DOHH2 (cell line): ENCODE measurements around the gene MT1F.

Source experiments
- H3F3A ChIP-seq: fragments of 200-600 bp; sonication (generic), shearing (Covaris generic); 2 replicates; pipeline ENCODE4 v1.6.0; 2016; ENCODE audit warnings: antibody characterized with exemption, mild to moderate bottlenecking; ENCODE audit not compliant: control insufficient read depth, insufficient read depth
- H3K27ac ChIP-seq: fragments of 200-600 bp; sonication (generic); 2 replicates; pipeline ENCODE4 v1.5.1; 2014; ENCODE audit warnings: low read depth, mild to moderate bottlenecking, low read length, moderate library complexity
- H3K27me3 ChIP-seq: fragments of 200-600 bp; sonication (generic); 2 replicates; pipeline ENCODE4 v1.6.1; 2014; ENCODE audit warnings: mild to moderate bottlenecking, low read length, mixed read lengths; ENCODE audit not compliant: control insufficient read depth
- H3K36me3 ChIP-seq: fragments of 200-600 bp; sonication (generic); 2 replicates; pipeline ENCODE4 v1.6.1; 2014; ENCODE audit warnings: mild to moderate bottlenecking, low read length, moderate library complexity, mixed read lengths; ENCODE audit not compliant: control insufficient read depth
- H3K4me1 ChIP-seq: fragments of 200-600 bp; sonication (generic); 2 replicates; pipeline ENCODE4 v1.6.1; 2014; ENCODE audit warnings: mild to moderate bottlenecking, low read length, mixed read lengths; ENCODE audit not compliant: control insufficient read depth
- H3K4me2 ChIP-seq: fragments of 200-600 bp; sonication (generic); 2 replicates; pipeline ENCODE4 v1.6.0; 2014; ENCODE audit warnings: mild to moderate bottlenecking, low read length, moderate library complexity
- H3K4me3 ChIP-seq: fragments of 200-600 bp; sonication (generic); 2 replicates; pipeline ENCODE4 v1.5.1; 2014; ENCODE audit warnings: mild to moderate bottlenecking, low read length, mixed read lengths
- H3K79me2 ChIP-seq: fragments of 200-600 bp; sonication (generic); 2 replicates; pipeline ENCODE4 v1.6.1; 2014; ENCODE audit warnings: mild to moderate bottlenecking, low read length, mixed read lengths; ENCODE audit not compliant: control insufficient read depth
- H3K9me2 ChIP-seq: fragments of 200-600 bp; sonication (generic); replicated peaks from 2 replicates; pipeline ENCODE4 v1.6.1; 2014; ENCODE audit warnings: mild to moderate bottlenecking, low read length, mixed read lengths; ENCODE audit not compliant: control insufficient read depth
- H3K9me3 ChIP-seq: fragments of 200-600 bp; sonication (generic); 2 replicates; pipeline ENCODE4 v1.6.1; 2014; ENCODE audit warnings: antibody characterized with exemption, low read length, mixed read lengths; ENCODE audit not compliant: control insufficient read depth, insufficient read depth
- H4K20me1 ChIP-seq: fragments of 200-600 bp; sonication (generic); 2 replicates; pipeline ENCODE4 v1.6.0; 2014; ENCODE audit warnings: low read depth, mild to moderate bottlenecking, antibody characterized with exemption, low read length, moderate library complexity; ENCODE audit not compliant: control insufficient read depth, insufficient read depth
- EZH2phosphoT487 ChIP-seq: fragments of 200-600 bp; sonication (generic); IDR thresholded peaks from 2 replicates; pipeline ENCODE4 v1.6.1; 2017; ENCODE audit warnings: borderline replicate concordance, mild to moderate bottlenecking, antibody characterized with exemption, low read length, moderate library complexity, mixed read lengths
- TF ChIP-seq, protein P1 (sequence below): fragments of 200-600 bp; sonication (generic); IDR thresholded peaks from one replicate; pipeline ENCODE4 v1.5.1; 2014; ENCODE audit warnings: antibody characterized with exemption, mild to moderate bottlenecking, low read depth, low read length; ENCODE audit not compliant: poor library complexity, severe bottlenecking

The MT1F gene

DNA sequence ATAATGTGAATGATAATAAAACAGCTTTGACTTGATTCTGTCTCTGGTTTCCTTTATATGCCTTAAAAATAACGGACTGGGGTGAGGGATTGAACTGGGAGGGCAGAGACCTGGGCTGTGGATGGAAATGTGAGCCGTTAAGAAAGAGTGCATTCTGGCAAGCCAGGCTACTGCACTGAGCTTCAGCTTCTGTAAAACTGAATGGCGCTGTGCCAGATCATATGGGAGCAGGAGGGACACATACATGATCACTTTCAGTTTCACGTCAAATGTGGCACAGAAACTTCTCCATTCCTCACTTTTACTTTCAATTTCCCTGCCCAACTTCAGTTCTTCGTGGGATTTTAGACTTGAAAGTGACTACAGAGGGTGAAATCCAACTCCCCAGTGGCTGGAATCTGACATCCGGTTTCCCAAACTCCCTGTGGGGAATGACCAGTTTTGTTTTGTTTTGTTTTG, 48.3 kb upstream of the MT1F start:
- H3K4me1 ChIP-seq = peaks cover 27% of the 10 kb centered on the region
- no peak overlapping the region for H3K27ac ChIP-seq
- peaks cover 16% of the 10 kb centered on the region for H3K27me3 ChIP-seq
- H3K36me3 ChIP-seq = no peaks in the 10 kb centered on the region
- H3K4me2 ChIP-seq = peak overlapping the region; percentile 83
- H3K9me2 ChIP-seq = no peaks in the 10 kb centered on the region
- H3K79me2 ChIP-seq = no peaks in the 10 kb centered on the region
- no peak for TF ChIP-seq EZH2phosphoT487
- TF ChIP-seq, protein P1, sequence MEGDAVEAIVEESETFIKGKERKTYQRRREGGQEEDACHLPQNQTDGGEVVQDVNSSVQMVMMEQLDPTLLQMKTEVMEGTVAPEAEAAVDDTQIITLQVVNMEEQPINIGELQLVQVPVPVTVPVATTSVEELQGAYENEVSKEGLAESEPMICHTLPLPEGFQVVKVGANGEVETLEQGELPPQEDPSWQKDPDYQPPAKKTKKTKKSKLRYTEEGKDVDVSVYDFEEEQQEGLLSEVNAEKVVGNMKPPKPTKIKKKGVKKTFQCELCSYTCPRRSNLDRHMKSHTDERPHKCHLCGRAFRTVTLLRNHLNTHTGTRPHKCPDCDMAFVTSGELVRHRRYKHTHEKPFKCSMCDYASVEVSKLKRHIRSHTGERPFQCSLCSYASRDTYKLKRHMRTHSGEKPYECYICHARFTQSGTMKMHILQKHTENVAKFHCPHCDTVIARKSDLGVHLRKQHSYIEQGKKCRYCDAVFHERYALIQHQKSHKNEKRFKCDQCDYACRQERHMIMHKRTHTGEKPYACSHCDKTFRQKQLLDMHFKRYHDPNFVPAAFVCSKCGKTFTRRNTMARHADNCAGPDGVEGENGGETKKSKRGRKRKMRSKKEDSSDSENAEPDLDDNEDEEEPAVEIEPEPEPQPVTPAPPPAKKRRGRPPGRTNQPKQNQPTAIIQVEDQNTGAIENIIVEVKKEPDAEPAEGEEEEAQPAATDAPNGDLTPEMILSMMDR = no peak
- no peaks in the 10 kb centered on the region for H4K20me1 ChIP-seq
- no peaks in the 10 kb centered on the region for H3F3A ChIP-seq
- H3K4me3 ChIP-seq = peak overlapping the region; percentile 68
- no peaks in the 10 kb centered on the region for H3K9me3 ChIP-seq

DNA sequence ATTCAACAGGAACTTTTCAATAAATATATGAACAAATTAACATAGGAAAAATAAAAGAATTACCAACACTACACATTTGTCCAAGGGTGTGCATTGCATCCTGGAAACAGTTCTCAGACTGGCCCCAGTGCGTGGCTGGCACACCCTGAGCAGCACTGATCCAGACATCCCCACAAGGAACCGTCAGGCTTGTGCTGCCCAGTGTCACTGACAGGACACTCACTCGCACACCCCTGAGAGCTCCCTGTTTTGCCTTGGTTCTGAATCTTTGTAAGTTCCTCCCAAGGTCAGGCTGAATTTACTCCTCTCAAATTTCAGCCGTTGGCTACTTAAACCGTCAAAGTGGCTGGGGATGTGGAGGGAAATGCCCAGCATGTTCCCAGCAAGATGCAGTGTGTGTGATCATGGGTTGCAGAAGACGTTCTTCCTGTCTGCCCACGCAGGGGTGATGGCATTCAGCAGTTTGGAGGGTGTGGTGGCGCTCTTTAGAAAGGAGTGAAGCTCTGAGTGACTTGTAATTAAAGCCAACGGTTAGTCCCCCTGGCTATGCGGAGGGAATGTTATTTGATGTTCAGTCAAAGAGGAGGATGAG, 47.6 kb upstream of the MT1F start:
- no peaks in the 10 kb centered on the region for H3K9me3 ChIP-seq
- H3K9me2 ChIP-seq = no peaks in the 10 kb centered on the region
- peaks cover 18% of the 10 kb centered on the region for H3K27me3 ChIP-seq
- H3K4me3 ChIP-seq = peak overlapping the region; percentile 68; the same call in 1 of the 2 replicates
- no peaks in the 10 kb centered on the region for H3F3A ChIP-seq
- H3K36me3 ChIP-seq = no peaks in the 10 kb centered on the region
- TF ChIP-seq, protein P1 = no peak
- no peak for TF ChIP-seq EZH2phosphoT487
- H4K20me1 ChIP-seq = no peaks in the 10 kb centered on the region
- H3K4me1 ChIP-seq = peaks cover 27% of the 10 kb centered on the region
- H3K79me2 ChIP-seq = no peaks in the 10 kb centered on the region
- H3K4me2 ChIP-seq = peak overlapping the region; percentile 83
- no peak overlapping the region for H3K27ac ChIP-seq

DNA sequence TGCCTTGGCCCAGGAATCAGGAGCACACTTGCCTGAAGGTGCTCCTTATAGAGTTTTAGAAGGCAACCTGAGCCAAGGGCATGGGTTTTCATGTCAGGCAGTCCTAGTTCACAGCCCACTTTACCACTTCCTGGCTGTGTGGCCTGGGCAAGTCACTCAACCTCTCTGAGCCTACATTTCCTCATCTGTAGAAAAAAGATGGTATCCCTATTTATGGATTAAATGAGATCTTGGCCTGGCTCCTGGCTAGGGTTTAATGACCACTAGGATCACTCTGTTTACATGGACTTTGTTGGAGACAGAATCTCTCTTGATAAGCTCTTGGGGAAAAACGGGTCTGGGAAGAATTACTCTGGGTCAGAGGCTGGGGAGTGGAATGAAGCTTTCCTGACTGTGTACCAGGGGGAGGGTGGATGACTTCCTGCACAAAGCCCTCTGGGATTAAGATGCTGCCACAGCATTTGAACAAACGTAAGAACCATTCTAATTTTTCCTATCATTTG, 47.1 kb upstream of the MT1F start:
- Histone ChIP-seq H3K4me2 (no peak overlapping the region), H3K4me3 (no peak overlapping the region), H3K4me1 (peaks cover 27% of the 10 kb centered on the region), H3K27me3 (peaks cover 18% of the 10 kb centered on the region), H3K27ac (no peak overlapping the region), H3F3A (no peaks in the 10 kb centered on the region), H3K79me2 (no peaks in the 10 kb centered on the region), H3K9me2 (no peaks in the 10 kb centered on the region), H3K36me3 (no peaks in the 10 kb centered on the region), H4K20me1 (no peaks in the 10 kb centered on the region), H3K9me3 (no peaks in the 10 kb centered on the region)
- TF ChIP-seq EZH2phosphoT487 = no peak
- TF ChIP-seq, protein P1 = no peak
